ENCODE data around the gene KIF26B.
A peak's percentile ranks its signal among the peaks of the same experiment; 100 is the strongest.
"Not testable (repeated sequence)": the region's sequence is repeated elsewhere in the genome, so short reads cannot be mapped to it uniquely, and the experiment has no call there.

KIF26B gene

GRCh38 chr1:245330951-245331350 is 176.2 kb downstream of the KIF26B start:
- DNase-seq = no peak

DNA sequence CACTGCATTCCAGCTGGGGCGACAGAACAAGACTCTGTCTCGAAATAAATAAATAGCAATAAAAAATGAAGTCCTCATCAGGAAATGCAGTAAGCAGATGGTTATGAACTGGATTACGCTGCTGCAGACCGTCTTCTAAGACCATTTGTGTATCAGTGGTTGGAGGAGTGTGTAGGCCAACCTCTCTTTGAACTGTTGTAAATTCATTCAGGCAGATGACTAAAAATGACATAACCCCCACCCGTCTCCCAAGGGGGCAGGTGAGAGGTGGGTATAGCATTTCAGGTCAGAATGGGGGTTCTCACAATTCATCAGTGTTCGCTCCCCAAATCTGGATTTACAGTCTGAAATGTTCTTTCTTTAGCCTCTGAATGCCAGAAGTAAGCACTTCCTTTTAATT is 177.3 kb downstream of the KIF26B start:
- DNase-seq = no peak

- peak; percentile 19 for DNase-seq
Observed at GRCh38 chr1:245332513-245332912, 177.7 kb downstream of the KIF26B start.

- no peak for DNase-seq
Observed at GRCh38 chr1:245334235-245334634, 179.4 kb downstream of the KIF26B start.

- no peak for DNase-seq
Observed at GRCh38 chr1:245334827-245335490, 180.2 kb downstream of the KIF26B start.

GRCh38 chr1:245335684-245336083 is 180.9 kb downstream of the KIF26B start:
- not testable (repeated sequence) for DNase-seq

DNA sequence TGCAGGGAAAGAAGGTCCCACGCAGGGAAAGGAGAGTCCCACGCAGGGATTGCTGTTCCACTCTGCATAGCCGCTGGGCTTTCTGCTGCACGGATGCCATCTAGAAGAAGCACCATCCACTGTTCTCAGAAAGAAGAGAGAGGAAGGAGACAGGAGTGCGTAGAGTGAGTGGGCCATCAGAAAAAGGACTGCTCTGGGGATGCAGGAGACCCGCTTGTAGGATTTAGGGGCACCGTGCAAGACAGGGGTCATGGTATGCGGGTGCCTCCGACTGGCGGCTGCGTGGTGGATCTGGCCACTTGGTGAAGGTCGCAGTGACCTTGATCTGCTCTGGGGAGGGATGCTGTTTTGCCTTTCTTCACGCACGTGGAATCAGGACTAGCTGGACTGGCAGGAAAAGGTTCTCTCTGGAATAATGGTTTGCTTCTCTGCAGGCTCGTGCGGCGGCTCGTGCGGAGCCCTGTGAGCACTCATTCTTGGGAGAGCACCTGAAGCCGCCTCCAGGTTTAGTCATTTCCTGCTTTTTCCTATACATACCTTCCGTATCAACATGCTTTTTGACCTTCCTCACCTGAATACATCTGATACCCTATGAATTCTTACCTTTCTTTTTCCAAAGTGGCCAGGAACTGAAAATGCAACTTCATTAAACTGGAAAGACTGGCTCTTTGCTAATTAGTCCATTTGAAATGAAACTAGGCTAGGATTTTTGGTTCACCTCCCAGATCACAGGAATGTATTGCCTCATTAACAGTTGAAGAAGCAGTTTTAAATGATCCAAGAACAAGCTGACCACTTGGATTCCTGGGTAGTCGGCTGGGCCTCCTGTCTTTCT is 181.6 kb downstream of the KIF26B start:
- no peak for DNase-seq

GRCh38 chr1:245336984-245337355 is 182.2 kb downstream of the KIF26B start:
- not testable (repeated sequence) for DNase-seq

- no peak for DNase-seq
Observed at GRCh38 chr1:245337829-245338484, 183.2 kb downstream of the KIF26B start.

GRCh38 chr1:245338485-245338877 is 183.7 kb downstream of the KIF26B start:
- DNase-seq = no peak

- DNase-seq = no peak
Observed at GRCh38 chr1:245341743-245342142, 187.0 kb downstream of the KIF26B start.

GRCh38 chr1:245345191-245345884 is 190.6 kb downstream of the KIF26B start:
- DNase-seq = no peak

GRCh38 chr1:245348626-245349025 is 193.8 kb downstream of the KIF26B start:
- no peak for DNase-seq

DNA sequence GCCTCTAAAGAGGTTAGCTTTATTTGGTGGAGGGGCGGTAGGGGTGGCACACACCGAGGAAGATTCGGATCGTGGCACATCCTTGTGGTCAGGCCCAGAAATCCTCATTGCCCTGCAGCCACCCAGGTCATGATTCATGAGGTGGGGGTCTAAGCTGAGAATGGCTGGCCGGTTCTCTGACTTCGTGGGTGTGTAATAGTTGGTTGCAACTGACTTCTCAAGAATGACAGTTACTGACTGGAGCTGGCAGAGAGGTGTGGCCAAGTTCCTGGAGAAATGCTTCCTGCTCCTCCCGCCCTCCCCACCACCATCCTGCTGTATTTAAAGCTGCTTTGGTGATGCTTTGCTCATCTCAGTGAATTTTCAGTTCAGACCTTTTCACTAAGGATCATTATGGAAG is 198.6 kb downstream of the KIF26B start:
- DNase-seq = no peak

DNA sequence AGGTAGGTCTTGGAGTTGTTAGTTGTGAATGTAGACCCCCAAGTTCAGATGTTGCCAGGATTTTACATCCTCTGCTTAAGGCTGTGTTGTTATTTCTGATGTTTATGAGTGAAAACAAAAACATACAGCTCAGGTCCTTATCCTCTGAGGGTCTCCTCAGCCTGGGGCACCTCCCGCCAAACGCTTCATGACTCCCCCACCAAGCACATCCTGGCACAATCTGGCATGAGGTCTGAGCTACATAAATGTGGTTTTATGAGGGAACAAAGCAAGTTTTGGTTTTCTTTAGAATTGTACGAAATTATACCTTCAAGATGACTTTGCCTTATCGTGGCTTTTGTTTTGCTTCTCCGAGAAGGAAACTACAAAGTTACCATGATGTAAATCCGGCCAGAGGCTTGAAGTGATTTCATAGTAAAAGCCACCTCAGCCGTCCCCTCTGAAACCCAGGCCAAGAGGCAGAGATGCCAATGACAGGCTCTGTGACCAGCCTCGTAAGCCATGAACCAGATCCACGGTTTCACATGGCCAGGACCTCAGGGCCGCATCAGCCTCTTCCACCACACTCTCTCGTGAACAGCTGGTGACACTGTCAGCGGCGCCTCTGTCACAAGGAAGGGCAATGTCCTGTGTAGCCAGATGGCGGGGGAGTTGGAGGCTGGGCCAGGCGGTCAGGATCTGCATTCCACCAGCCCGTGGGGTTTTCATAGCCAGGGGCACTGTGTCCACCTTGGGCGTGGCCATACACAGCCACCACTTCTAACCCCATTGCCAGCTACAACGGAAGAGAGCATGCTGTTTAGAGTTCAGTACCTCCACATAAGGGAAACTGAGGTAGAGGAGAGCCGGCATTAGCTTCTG is 199.4 kb downstream of the KIF26B start:
- no peak for DNase-seq

GRCh38 chr1:245355851-245356630 is 201.3 kb downstream of the KIF26B start:
- not testable (repeated sequence) for DNase-seq

DNA sequence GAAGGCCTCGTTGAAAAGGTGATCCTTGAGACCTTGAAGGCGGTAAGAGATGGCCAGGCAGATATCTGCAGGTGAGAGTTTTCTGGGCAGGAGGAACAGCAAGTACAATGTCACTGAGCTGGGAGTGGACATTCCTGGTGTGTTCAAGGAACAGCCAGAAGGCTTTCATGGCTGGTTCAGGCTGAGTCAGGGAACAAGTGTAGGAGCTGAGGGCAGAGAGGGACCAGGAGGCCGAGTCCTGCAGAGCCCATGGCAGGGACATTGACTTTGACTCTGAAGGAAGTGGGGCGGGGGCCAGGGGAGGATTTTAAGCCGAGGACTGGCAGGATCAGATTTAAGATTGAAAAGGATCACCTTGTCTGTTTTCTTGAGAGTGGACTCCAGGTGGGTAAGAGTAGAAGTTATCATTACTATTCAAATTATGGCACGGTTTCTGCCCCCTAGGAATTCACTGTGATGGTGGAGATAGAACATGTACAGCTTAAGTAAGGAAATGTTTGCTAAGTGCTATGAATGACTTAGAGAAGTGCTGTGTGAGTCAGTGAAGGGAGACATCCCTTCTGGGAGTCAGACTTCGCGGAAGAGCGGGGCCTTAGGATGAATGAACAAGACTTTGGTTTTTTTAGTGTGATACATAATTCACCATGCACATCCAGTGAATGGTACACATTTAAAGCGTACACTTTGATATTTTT is 202.3 kb downstream of the KIF26B start:
- DNase-seq = no peak

- DNase-seq = not testable (repeated sequence)
Observed at GRCh38 chr1:245359101-245359680, 204.4 kb downstream of the KIF26B start.

GRCh38 chr1:245361065-245361464 is 206.3 kb downstream of the KIF26B start:
- no peak for DNase-seq

DNA sequence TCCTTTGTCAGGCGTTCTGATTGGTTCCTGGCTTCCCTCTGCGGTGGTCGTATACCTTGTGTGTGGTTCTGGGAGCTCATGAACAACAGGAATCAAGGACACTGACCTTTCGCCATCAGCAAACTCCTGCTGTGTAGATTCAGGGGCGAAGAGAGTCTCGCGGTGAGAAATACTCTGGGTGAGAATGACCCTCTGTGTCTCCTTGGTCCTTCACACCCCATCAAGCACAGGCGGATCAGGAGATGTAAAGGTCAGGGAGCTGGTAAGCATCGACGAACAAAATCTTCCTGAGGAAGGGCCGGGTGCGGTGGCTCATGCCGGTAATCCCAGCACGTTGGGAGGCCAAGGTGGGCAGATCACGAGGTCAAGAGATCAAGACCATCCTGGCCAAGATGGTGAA is 207.2 kb downstream of the KIF26B start:
- no peak for DNase-seq

Data from activated CD4-positive, alpha-beta T cell treated with anti-CD3 and anti-CD28 coated beads, Interleukin-10, Interleukin-2, amounts not matched to agents 100 ng/mL and 50 ng/mL, durations not matched to agents 16 hours and 8 hours (primary cell).